Liver (tissue), 9 donors: ENCODE measurements around the gene WHRN. TPM values are rescaled to one million over a fixed set of nuclear protein-coding genes. Genes with fewer than 3 reads are reported as not detected.

Source experiments
- DNase-seq: peaks from one replicate; pipeline ENCODE4 v3.0.0-alpha.2; 2017; ENCODE audit warnings: low spot score
- H3K27ac ChIP-seq, 2 donors: one replicate each; pipeline ENCODE4 v1.7.0; 2013; ENCODE audit warnings: inconsistent platforms in 2 of 2, low read length in 2 of 2, control low read depth in 1 of 2, low read depth in 1 of 2, mild to moderate bottlenecking in 1 of 2
- H3K27me3 ChIP-seq, 4 donors: one replicate each; pipeline versions ENCODE4 v1.6.1 to v1.7.0; 2013; ENCODE audit warnings: low read length in 3 of 4, inconsistent platforms in 1 of 4, mild to moderate bottlenecking in 1 of 4, moderate library complexity in 1 of 4; ENCODE audit not compliant: control insufficient read depth in 4 of 4, insufficient read depth in 4 of 4
- H3K36me3 ChIP-seq, 4 donors: one replicate each; pipeline versions ENCODE4 v1.6.1 to v1.7.0; 2013; ENCODE audit warnings: low read length in 3 of 4, mild to moderate bottlenecking in 3 of 4, low read depth in 1 of 4, moderate library complexity in 1 of 4; ENCODE audit not compliant: control insufficient read depth in 4 of 4, insufficient read depth in 3 of 4
- H3K4me1 ChIP-seq, 4 donors: one replicate each; pipeline versions ENCODE4 v1.6.1 to v1.7.0; 2013; ENCODE audit warnings: low read length in 3 of 4, mild to moderate bottlenecking in 3 of 4, moderate library complexity in 1 of 4; ENCODE audit not compliant: control insufficient read depth in 4 of 4, insufficient read depth in 4 of 4
- H3K4me3 ChIP-seq, 3 donors: one replicate each; pipeline versions ENCODE4 v1.6.1 to v1.7.0; 2013; ENCODE audit warnings: low read length in 3 of 3, control low read depth in 1 of 3, low read depth in 1 of 3, mild to moderate bottlenecking in 1 of 3
- H3K9ac ChIP-seq, 2 donors: one replicate each; pipeline ENCODE4 v1.7.0; 2013; ENCODE audit warnings: low read length in 2 of 2, mild to moderate bottlenecking in 2 of 2, moderate library complexity in 2 of 2, control low read depth in 1 of 2, low read depth in 1 of 2
- H3K9me3 ChIP-seq, 4 donors: one replicate each; pipeline versions ENCODE4 v1.6.1 to v1.7.0; 2013; ENCODE audit warnings: low read length in 3 of 4; ENCODE audit not compliant: control insufficient read depth in 4 of 4
- EGR1 ChIP-seq, 2 donors: IDR thresholded peaks; 2 replicates each; pipeline ENCODE4 v1.6.1; 2016 to 2018; ENCODE audit warnings: antibody characterized with exemption in 2 of 2, low read depth in 2 of 2
- FOXA1 ChIP-seq: IDR thresholded peaks from 2 replicates; pipeline ENCODE4 v1.6.1; 2016; ENCODE audit warnings: antibody characterized with exemption
- FOXA2 ChIP-seq: IDR thresholded peaks from 2 replicates; pipeline ENCODE4 v1.6.1; 2016; ENCODE audit warnings: antibody characterized with exemption
- GABPA ChIP-seq, 2 donors: IDR thresholded peaks in 1 of 2; conservative IDR thresholded peaks in 1 of 2; 2 replicates each; pipeline ENCODE4 v1.6.1; 2016; ENCODE audit warnings: antibody characterized with exemption in 2 of 2, mild to moderate bottlenecking in 1 of 2, moderate library complexity in 1 of 2
- HNF4A ChIP-seq, 2 donors: conservative IDR thresholded peaks; 2 replicates each; pipeline ENCODE4 v1.6.1; 2016; ENCODE audit warnings: antibody characterized with exemption in 2 of 2, mild to moderate bottlenecking in 2 of 2
- HNF4G ChIP-seq: IDR thresholded peaks from 2 replicates; pipeline ENCODE4 v1.6.1; 2016; ENCODE audit warnings: antibody characterized with exemption
- JUND ChIP-seq, 2 donors: IDR thresholded peaks; 2 replicates each; pipeline ENCODE4 v1.6.1; 2016; ENCODE audit warnings: antibody characterized with exemption in 2 of 2
- NR2F2 ChIP-seq: IDR thresholded peaks from 2 replicates; pipeline ENCODE4 v1.6.1; 2016; ENCODE audit warnings: antibody characterized with exemption
- RXRA ChIP-seq, 2 donors: IDR thresholded peaks; 2 replicates each; pipeline ENCODE4 v1.6.1; 2017 to 2018; ENCODE audit warnings: antibody characterized with exemption in 2 of 2, mild to moderate bottlenecking in 1 of 2
- TAF1 ChIP-seq: conservative IDR thresholded peaks from 2 replicates; pipeline ENCODE4 v1.6.1; 2016; ENCODE audit warnings: antibody characterized with exemption, mild to moderate bottlenecking
- YY1 ChIP-seq: IDR thresholded peaks from 2 replicates; pipeline ENCODE4 v1.6.1; 2016; ENCODE audit warnings: antibody characterized with exemption, mild to moderate bottlenecking
- WGBS: extraction: QIAGEN DNeasy Blood & Tissue Kit; methylation state at CpG from one replicate; pipeline ENCODE4 v1.1.7; 2013; 5-methylcytosine and 5-hydroxymethylcytosine counted together
- polyA plus RNA-seq, 2 donors: library from polyadenylated mRNA; stranded (reverse) in 1 of 2; unstranded in 1 of 2; fragments of 200-250 nt in 1 of 2; fragments of >200 nt in 1 of 2; fragmentation: Nextera tagmentation in 1 of 2; extraction: Ambion mirVana in 1 of 2; gene quantifications; one replicate each; pipeline versions ENCODE4 v1.2.1 to v1.2.3, GENCODE V29; 2013 to 2015
- total RNA-seq, 2 donors: library from RNA; depleted of rRNA; stranded (reverse); fragments of >200 nt; gene quantifications; one replicate each; pipeline ENCODE4 v1.2.3, GENCODE V29; 2014
- TF ChIP-seq, protein P1 (sequence below): IDR thresholded peaks from 2 replicates; pipeline ENCODE4 v1.6.1; 2016; ENCODE audit warnings: antibody characterized with exemption
- TF ChIP-seq, protein P2 (sequence below): fragments of 150-350 bp; IDR thresholded peaks from 2 replicates; pipeline ENCODE4 v1.5.1; 2017; ENCODE audit warnings: improper control_type of control experiment, low read depth, low read length; ENCODE audit not compliant: missing input control
- TF ChIP-seq, protein P3 (sequence below): IDR thresholded peaks from 2 replicates; pipeline ENCODE4 v1.6.1; 2016; ENCODE audit warnings: antibody characterized with exemption
- TF ChIP-seq, protein P4 (sequence below): IDR thresholded peaks from 2 replicates; pipeline ENCODE4 v1.6.1; 2016; ENCODE audit warnings: antibody characterized with exemption, mild to moderate bottlenecking
- donor health status: healthy.
- donor health status: healthy.
- donor health status: healthy.
- donor health status: healthy.
- donor health status: healthy.

WHRN gene
- total and polyA plus RNA-seq, 4 donors = 0.42 to 1.9 (median 0.88) TPM

DNA sequence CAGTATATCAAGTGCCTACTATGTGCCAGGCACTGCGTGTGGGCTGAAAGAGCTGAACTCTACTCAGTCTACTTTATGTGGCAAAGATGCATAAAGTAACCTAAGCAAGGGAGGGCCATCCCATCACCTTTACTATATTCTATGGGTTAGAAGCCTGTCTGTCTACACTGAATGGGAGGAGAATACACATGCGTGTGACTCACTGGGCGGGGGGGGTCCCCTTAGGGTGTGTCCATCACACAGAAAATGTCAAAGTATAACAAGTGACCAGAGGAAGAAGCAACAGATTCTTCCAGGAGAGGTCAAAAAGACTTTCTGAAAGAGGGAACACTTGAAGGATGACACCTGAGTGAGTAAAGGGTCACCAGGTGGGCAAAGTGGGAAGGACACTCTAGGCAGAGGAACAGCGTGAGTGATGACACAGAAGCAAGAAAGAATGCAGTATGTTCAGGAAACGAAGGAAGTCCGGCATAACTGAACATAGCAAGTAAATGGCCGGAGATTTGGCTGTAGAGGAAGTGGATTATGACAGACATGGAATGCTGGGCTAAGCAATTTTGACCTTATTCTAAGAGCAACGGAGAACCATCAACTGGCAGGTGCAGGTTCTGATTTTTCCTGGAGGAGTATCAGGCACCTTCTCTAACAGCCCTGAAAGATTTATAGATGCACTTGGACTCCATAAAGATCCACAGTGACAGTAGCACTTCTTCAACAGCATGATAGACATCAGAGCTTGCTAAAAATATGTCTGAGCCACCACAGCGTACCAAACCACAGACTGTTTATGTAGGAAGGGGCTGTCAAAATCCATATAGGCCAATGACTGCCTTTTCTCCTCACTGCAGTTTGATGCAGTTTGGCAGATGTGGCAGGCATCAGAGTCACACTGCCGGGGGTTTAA, 8.0 kb upstream of the WHRN start:
- Histone ChIP-seq H3K4me3 (no peak overlapping the region), H3K36me3 (no peaks in the 10 kb centered on the region), H3K4me1 (no peaks in the 10 kb centered on the region), H3K9me3 (no peaks in the 10 kb centered on the region), H3K27me3 (no peaks in the 10 kb centered on the region), H3K27ac (no peak overlapping the region), H3K9ac (no peak overlapping the region)
- no peak for DNase-seq
- TF ChIP-seq TAF1 = no peak
- TF ChIP-seq, protein P1, sequence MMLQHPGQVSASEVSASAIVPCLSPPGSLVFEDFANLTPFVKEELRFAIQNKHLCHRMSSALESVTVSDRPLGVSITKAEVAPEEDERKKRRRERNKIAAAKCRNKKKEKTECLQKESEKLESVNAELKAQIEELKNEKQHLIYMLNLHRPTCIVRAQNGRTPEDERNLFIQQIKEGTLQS = no peak
- TF ChIP-seq HNF4A (conservative IDR thresholded peaks at IDR 0.05) = no peak
- TF ChIP-seq GABPA (IDR thresholded peaks at IDR 0.05 in 1 of 2, conservative IDR thresholded peaks at IDR 0.05 in 1 of 2) = no peak
- TF ChIP-seq FOXA2 = no peak
- TF ChIP-seq NR2F2 = no peak
- TF ChIP-seq, protein P2, sequence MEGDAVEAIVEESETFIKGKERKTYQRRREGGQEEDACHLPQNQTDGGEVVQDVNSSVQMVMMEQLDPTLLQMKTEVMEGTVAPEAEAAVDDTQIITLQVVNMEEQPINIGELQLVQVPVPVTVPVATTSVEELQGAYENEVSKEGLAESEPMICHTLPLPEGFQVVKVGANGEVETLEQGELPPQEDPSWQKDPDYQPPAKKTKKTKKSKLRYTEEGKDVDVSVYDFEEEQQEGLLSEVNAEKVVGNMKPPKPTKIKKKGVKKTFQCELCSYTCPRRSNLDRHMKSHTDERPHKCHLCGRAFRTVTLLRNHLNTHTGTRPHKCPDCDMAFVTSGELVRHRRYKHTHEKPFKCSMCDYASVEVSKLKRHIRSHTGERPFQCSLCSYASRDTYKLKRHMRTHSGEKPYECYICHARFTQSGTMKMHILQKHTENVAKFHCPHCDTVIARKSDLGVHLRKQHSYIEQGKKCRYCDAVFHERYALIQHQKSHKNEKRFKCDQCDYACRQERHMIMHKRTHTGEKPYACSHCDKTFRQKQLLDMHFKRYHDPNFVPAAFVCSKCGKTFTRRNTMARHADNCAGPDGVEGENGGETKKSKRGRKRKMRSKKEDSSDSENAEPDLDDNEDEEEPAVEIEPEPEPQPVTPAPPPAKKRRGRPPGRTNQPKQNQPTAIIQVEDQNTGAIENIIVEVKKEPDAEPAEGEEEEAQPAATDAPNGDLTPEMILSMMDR = no peak
- no peak for TF ChIP-seq JUND (IDR thresholded peaks at IDR 0.05)
- TF ChIP-seq EGR1 (IDR thresholded peaks at IDR 0.05; ENCODE audit: low read depth in 2 of 2) = no peak
- TF ChIP-seq FOXA1 = no peak
- TF ChIP-seq, protein P3, sequence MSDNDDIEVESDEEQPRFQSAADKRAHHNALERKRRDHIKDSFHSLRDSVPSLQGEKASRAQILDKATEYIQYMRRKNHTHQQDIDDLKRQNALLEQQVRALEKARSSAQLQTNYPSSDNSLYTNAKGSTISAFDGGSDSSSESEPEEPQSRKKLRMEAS = no peak
- no peak for TF ChIP-seq HNF4G
- no peak for TF ChIP-seq YY1
- TF ChIP-seq, protein P4, sequence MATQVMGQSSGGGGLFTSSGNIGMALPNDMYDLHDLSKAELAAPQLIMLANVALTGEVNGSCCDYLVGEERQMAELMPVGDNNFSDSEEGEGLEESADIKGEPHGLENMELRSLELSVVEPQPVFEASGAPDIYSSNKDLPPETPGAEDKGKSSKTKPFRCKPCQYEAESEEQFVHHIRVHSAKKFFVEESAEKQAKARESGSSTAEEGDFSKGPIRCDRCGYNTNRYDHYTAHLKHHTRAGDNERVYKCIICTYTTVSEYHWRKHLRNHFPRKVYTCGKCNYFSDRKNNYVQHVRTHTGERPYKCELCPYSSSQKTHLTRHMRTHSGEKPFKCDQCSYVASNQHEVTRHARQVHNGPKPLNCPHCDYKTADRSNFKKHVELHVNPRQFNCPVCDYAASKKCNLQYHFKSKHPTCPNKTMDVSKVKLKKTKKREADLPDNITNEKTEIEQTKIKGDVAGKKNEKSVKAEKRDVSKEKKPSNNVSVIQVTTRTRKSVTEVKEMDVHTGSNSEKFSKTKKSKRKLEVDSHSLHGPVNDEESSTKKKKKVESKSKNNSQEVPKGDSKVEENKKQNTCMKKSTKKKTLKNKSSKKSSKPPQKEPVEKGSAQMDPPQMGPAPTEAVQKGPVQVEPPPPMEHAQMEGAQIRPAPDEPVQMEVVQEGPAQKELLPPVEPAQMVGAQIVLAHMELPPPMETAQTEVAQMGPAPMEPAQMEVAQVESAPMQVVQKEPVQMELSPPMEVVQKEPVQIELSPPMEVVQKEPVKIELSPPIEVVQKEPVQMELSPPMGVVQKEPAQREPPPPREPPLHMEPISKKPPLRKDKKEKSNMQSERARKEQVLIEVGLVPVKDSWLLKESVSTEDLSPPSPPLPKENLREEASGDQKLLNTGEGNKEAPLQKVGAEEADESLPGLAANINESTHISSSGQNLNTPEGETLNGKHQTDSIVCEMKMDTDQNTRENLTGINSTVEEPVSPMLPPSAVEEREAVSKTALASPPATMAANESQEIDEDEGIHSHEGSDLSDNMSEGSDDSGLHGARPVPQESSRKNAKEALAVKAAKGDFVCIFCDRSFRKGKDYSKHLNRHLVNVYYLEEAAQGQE = no peak
- TF ChIP-seq RXRA (IDR thresholded peaks at IDR 0.05) = no peak
- WGBS = 70% methylated on average over 10 of the region's 10 CpGs
